ENCODE results near the gene CNPY1. TPM values are rescaled to one million over a fixed set of nuclear protein-coding genes. Genes with fewer than 3 reads are reported as not detected.

CNPY1 gene
- total RNA-seq, 1 experiment from 2014 or later, result not detected

- ChIA-PET CTCF (no interaction called here), POLR2A (no interaction called here)
- Histone ChIP-seq H3K4me1 (ENCODE audit: control insufficient read depth, insufficient read depth, low read length) (no peaks in the 10 kb centered on the region), H3K27me3 (ENCODE audit: control insufficient read depth, insufficient read depth, low read length) (no peaks in the 10 kb centered on the region), H3K9me3 (ENCODE audit: control insufficient read depth, insufficient read depth, low read depth, low read length) (no peaks in the 10 kb centered on the region), H3K27ac (ENCODE audit: low read length) (no peak overlapping the region), H3K4me3 (ENCODE audit: low read depth in 2 of 2, low read length in 2 of 2) (no peak overlapping the region), H3K36me3 (ENCODE audit: control insufficient read depth, insufficient read depth, low read length) (no peaks in the 10 kb centered on the region)
- BruUV-seq (replicated peaks), result no TSS peak
- TF ChIP-seq, protein P1, sequence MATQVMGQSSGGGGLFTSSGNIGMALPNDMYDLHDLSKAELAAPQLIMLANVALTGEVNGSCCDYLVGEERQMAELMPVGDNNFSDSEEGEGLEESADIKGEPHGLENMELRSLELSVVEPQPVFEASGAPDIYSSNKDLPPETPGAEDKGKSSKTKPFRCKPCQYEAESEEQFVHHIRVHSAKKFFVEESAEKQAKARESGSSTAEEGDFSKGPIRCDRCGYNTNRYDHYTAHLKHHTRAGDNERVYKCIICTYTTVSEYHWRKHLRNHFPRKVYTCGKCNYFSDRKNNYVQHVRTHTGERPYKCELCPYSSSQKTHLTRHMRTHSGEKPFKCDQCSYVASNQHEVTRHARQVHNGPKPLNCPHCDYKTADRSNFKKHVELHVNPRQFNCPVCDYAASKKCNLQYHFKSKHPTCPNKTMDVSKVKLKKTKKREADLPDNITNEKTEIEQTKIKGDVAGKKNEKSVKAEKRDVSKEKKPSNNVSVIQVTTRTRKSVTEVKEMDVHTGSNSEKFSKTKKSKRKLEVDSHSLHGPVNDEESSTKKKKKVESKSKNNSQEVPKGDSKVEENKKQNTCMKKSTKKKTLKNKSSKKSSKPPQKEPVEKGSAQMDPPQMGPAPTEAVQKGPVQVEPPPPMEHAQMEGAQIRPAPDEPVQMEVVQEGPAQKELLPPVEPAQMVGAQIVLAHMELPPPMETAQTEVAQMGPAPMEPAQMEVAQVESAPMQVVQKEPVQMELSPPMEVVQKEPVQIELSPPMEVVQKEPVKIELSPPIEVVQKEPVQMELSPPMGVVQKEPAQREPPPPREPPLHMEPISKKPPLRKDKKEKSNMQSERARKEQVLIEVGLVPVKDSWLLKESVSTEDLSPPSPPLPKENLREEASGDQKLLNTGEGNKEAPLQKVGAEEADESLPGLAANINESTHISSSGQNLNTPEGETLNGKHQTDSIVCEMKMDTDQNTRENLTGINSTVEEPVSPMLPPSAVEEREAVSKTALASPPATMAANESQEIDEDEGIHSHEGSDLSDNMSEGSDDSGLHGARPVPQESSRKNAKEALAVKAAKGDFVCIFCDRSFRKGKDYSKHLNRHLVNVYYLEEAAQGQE (IDR thresholded peaks at IDR 0.05; ENCODE audit: insufficient read depth in 1 of 2, low read depth in 2 of 2, low read length in 1 of 2), result no peak
- TF ChIP-seq TCF7L2 (IDR thresholded peaks at IDR 0.05; ENCODE audit: low read depth, low read length), result no peak
- TF ChIP-seq, protein P2, sequence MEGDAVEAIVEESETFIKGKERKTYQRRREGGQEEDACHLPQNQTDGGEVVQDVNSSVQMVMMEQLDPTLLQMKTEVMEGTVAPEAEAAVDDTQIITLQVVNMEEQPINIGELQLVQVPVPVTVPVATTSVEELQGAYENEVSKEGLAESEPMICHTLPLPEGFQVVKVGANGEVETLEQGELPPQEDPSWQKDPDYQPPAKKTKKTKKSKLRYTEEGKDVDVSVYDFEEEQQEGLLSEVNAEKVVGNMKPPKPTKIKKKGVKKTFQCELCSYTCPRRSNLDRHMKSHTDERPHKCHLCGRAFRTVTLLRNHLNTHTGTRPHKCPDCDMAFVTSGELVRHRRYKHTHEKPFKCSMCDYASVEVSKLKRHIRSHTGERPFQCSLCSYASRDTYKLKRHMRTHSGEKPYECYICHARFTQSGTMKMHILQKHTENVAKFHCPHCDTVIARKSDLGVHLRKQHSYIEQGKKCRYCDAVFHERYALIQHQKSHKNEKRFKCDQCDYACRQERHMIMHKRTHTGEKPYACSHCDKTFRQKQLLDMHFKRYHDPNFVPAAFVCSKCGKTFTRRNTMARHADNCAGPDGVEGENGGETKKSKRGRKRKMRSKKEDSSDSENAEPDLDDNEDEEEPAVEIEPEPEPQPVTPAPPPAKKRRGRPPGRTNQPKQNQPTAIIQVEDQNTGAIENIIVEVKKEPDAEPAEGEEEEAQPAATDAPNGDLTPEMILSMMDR (IDR thresholded peaks at IDR 0.05), result no peak
- intact Hi-C loops (cut with micrococcal nuclease; ENCODE audit: unreplicated experiment), result no loop called here
- no peak for DNase-seq (ENCODE audit: low read depth, low spot score)
- in situ Hi-C loops (cut with HindIII; ENCODE audit: low pct_unique_long_range_greater_than_20kb, low sequenced_read_pairs), result no loop called here
- ATAC-seq, result no peak
Observed at GRCh38 chr7:155559519-155560108, 13.3 kb upstream of the CNPY1 start.

DNA sequence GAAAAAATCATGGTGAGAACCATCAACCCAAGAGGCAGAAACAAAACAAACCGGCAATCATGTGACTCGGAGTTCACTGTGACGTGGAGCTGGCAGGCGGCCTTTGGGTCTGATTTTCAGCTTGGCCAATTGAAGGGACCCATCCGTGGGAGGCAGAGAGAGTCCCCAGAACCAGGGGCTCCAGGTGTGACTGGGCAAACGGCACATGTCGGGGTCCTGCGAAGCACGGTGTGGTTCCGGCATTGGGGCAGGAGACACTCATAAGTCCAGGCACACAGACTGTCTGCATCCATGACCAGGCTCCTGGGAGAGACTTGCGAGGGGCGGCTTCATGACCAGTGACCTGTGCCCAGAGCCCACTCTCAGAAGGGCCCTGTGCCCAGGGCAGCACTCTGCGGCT lies 12.6 kb upstream of the CNPY1 start:
- no peak for TF ChIP-seq SIN3A (IDR thresholded peaks at IDR 0.05; ENCODE audit: borderline replicate concordance, insufficient read depth, low read depth, low read length)
- TF ChIP-seq, protein P1 (IDR thresholded peaks at IDR 0.05; ENCODE audit: insufficient read depth in 1 of 2, low read depth in 2 of 2, low read length in 1 of 2), result no peak
- TF ChIP-seq, protein P2 (IDR thresholded peaks at IDR 0.05), result no peak
- TF ChIP-seq TCF7L2 (IDR thresholded peaks at IDR 0.05; ENCODE audit: low read depth, low read length), result no peak
- no peak for TF ChIP-seq POLR2AphosphoS5 (IDR thresholded peaks at IDR 0.05; ENCODE audit: low read depth, low read length)
- Histone ChIP-seq H3K9me3 (ENCODE audit: control insufficient read depth, insufficient read depth, low read depth, low read length) (no peaks in the 10 kb centered on the region), H3K36me3 (ENCODE audit: control insufficient read depth, insufficient read depth, low read length) (no peaks in the 10 kb centered on the region), H3K27me3 (ENCODE audit: control insufficient read depth, insufficient read depth, low read length) (no peaks in the 10 kb centered on the region), H3K4me3 (ENCODE audit: low read depth in 2 of 2, low read length in 2 of 2) (no peak overlapping the region), H3K4me1 (ENCODE audit: control insufficient read depth, insufficient read depth, low read length) (no peaks in the 10 kb centered on the region), H3K27ac (ENCODE audit: low read length) (no peak overlapping the region)
- ChIA-PET POLR2A (no interaction called here), CTCF (no interaction called here)
- no TSS peak for BruUV-seq (replicated peaks)
- intact Hi-C loops (cut with micrococcal nuclease; ENCODE audit: unreplicated experiment), result no loop called here
- no peak for DNase-seq (ENCODE audit: low read depth, low spot score)
- ATAC-seq, result no peak
- in situ Hi-C loops (cut with HindIII; ENCODE audit: low pct_unique_long_range_greater_than_20kb, low sequenced_read_pairs), result no loop called here

Data from Panc1 (cell line).